Right ventricle myocardium superior (tissue), 1 donor: ENCODE measurements around the gene MAPKBP1. TPM values are rescaled to one million over a fixed set of nuclear protein-coding genes. Genes with fewer than 3 reads are reported as not detected.

Experiments used
- ATAC-seq: fragments of 200-7000 bp; cut with Tn5 transposase; one replicate; pipeline ENCODE4 v1.9.1; 2020; ENCODE audit warnings: mild to moderate bottlenecking; ENCODE audit not compliant: poor library complexity
- DNase-seq: peaks from one replicate; pipeline ENCODE4 v3.0.0-alpha.2; 2020
- intact Hi-C: fragments of 100-400 bp; cut with DNase I; formaldehyde crosslinking; loops from one replicate; pipeline ENCODE4 v1.11.2; 2022
- total RNA-seq: library from RNA; stranded (reverse); fragmentation: NEBNext Ultra II Directional; extraction: Animal tissue kit (Norgen Biotek cat#: 25700); gene quantifications from one replicate; pipeline ENCODE4 v1.2.1, GENCODE V29; 2021
- donor health status: DM: no; HTN: yes; CAD: no; lungs with severe emphysema.

Gene MAPKBP1
- total RNA-seq, 1 donor from 2014 or later = 15.1 TPM

DNA sequence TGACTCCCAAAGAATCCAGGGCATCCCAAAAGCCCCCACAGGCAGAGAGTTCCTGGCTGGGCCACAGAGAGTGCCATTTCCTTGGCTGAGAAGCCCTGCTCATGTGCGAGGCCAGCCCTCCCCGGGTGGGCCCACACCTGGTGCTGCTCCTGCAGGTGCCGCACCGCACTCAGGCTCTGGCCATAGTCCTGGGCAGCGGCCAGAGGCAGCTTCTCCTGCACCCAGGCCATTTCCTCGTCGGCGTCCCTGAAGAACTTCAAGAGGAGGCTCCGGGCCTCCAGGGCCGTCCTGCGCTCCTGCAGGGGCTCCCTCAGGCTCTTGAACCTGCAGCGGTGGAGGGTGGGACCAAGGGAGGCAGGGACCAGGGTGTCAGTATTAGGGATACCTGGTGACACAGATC lies 82.4 kb downstream of the MAPKBP1 start:
- DNase-seq = no peak
- intact Hi-C loops = no loop called here
- ATAC-seq = no peak

DNA sequence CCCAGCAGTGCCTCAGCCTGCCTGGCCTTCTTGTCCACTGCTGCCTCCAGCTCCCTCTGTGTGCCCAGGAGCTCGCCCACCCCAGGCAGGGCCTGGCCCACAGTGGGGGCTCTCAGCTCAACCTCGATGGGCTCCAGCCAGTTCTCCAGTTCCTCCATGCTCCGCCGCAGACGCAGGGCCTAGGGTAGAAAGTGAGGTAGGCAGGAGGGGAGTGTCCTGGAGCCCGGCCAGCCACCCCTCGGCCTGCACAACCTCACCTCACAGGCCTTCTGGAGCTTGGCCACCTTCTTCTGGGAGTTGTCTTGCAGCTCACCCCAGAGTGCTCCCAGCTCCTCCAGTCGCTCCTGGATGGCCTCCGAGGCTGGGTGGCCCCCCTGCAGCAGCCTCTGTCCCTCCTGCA lies 83.0 kb downstream of the MAPKBP1 start:
- DNase-seq = no peak
- ATAC-seq = no peak
- intact Hi-C loops = no loop called here

DNA sequence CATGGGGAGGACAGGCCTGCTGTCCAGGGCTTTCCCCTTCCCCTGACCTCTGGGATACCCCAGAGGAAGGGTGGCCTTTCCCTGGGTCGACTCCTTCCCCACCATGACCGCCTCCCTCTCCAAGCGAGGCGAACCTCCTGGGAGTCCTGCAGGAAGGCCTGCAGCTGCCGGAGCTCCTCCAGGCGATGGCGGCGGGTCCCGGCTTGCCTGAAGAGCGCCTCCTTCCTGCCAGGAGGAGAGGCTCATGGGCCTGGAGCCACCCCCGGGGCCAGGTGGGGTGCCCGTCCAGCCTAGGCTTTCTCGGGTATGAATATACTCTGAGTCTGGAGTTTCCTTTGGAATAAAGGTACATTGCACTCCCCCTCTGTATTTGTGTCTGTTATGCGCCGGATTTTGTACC lies 84.5 kb downstream of the MAPKBP1 start:
- DNase-seq = no peak
- intact Hi-C loops = no loop called here
- ATAC-seq = no peak

DNA sequence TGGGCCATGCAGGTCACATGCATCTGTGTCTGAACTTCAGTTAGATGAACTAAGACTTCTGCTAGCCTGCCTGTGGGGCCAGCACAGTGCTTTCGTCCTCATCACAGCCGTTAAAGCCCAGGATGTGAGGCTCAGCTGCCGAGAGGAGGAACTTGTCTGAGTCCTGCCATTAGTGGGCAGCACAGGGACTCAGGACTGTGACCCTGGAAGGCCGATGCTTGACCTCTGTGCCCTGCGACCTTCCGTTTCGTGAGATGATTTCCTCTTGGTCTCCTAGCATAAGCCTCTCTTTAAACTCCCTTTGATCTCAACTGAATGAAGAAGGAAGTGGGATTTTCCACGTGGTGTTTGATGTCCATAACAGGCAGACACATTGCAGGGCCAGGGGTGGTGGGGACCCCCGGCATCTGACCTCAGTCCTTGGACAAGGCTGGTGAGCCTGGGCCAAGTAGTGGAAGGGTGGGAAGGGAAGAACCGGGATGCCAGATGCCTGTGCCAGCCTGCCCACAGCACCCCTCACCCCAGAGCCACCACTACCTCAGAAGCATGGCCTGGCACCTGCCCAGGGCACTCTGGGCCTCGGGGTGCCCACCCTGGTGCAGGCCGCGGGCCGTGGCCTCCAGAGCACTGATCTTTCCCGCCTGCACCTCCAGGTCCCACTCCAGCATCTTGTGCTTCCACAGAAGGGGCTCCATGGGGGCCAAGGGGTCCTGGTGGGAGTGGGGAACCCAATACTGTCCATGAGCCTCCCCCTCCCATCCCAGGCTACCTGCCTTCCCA lies 86.0 kb downstream of the MAPKBP1 start:
- intact Hi-C loops = no loop called here
- ATAC-seq = no peak
- no peak for DNase-seq

DNA sequence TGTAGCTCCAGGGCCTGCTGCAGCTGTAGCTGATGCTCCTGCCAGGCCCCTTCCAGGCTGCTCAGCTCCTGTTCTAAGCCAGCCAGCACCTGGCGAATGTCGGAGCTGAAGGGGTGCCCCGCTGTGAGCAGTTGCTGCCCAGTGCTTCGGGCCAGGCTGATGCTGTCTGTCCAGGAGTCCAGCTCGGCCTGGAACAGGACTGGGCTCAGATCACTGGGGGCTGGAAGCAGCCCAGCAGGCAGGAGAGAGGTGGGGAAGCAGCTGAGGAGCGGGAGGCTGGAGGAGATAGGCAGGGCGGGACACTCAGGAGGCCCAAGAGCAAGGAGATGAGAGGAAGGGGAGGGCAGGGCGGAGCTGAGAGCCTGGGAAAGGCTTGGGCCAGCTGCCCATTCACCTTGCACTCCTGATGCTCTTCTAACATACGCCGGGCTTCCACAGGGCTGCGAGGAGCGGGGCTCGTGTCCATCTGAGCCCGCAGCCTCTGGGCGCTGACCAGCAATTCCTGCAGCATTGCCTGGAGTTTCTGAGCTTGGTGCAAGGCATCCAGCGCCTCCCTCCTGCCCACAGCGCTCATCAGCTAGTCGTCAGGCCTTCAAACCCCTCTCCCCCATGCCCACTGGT lies 87.6 kb downstream of the MAPKBP1 start:
- ATAC-seq (no peak), DNase-seq (no peak)
- intact Hi-C loops = no loop called here

DNA sequence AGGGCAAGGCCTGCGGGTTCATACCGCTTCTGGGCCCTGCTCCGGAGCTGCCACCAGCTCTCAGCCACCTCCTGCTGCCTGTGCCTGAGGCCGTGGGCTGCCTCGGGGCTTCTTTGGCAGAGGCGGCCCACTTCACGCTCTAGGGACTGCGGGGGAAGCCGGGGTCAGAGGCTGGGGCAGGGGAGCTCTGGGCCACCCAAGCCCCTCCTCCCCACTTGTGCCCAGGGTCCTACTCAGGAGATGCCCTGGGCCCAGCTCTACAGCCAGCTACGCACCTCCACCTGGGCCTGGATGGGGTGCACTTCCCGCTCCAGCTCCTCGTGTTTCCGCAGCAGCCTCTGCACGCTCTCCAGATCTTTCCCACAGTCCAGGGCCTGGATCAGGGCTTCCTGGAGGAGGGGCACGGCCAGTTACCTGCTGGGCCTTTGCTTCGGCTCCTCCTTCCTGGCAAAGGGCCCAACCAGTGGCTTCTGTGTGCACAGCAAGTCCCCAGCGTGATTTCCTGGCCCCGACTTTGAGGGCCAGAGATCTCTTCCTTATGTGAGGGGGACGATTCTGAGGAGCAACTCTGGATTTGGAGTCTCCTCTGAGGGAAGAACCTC lies 88.3 kb downstream of the MAPKBP1 start:
- DNase-seq (no peak), ATAC-seq (no peak)
- intact Hi-C loops = no loop called here

DNA sequence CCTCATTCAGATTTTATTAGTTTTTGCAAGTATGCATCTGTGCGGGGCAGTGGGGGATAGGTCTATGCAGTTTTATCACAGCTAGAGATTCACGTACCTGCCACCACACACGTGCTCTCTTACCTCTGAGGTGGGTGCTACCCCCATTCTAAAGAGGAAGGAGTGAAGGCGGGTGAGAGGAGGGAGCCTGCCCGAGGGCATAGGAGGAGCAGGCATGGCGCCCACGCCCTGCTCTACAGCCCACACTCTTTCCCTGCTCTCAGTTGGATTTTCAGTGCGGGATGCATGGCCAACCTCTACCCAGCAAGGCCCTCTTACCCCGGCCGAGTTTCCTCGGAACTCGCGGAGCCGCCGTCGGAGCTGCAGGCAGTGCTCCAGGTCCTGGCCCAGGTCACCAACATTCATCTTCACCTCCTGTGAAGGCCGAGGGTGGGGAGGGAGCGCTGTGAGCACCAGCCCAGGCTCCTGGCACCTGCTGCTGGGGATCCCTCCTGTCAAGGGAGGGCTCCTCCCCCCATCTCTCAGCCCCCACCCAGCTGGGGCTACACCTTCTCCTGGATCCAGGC lies 91.3 kb downstream of the MAPKBP1 start:
- intact Hi-C loops = no loop called here
- DNase-seq = no peak
- no peak for ATAC-seq

DNA sequence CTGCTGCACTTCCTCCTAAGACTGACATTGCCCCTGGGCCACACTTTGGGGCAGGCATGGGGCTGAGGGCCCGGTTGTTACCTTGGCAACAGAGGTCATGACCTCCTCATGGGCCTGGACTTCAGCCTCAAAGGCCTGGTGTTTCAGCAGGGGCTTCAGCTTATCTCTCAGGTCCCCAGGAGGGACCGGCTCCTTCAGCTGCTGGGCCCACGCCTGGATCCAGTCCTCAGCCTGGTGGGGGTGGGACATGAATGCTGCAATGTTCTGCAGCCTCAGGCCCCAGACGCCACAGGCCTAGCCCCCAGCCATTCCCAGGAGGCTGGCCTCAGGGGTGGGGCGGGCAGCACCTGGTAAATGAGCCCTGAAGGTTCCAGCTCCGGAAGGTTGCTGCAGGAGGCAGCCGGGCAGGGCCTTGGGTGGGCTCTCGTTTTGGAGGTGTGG lies 92.0 kb downstream of the MAPKBP1 start:
- ATAC-seq (no peak), DNase-seq (no peak)
- intact Hi-C loops = no loop called here

DNA sequence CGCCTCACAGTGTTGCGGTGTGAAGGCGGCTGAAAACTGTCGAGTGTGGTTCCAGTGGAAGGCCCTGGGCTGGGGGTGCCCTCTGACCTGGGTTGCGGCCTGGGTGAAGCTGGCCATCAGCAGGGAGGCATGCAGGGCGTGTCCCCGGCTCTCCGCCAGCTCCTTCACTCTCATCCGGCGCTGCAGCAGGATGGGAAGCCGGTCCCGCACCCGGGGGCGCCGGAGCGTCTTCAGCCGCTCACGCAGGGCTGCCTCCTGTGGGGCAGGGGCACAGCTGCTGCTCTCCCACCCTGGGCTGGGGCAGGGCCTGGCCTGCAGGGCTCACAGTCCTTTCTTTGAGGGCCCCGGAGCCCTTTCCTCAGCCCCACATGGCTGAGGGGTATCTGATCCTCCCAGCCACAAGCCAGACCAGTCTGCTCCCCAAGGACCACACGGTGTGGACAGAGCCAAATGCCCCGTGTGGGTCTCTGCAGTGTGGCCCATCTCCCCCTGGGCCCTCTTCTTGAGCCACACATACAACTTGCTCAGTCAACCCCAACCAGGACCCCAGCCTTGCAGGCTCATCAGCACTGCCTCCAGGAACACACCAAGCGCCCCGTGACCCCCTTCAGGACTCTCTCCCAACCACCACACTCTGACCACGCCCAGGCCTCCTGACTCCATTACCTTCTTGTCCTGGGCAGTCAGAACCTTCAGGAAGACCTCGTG lies 92.7 kb downstream of the MAPKBP1 start:
- DNase-seq = no peak
- intact Hi-C loops = no loop called here
- ATAC-seq = no peak

DNA sequence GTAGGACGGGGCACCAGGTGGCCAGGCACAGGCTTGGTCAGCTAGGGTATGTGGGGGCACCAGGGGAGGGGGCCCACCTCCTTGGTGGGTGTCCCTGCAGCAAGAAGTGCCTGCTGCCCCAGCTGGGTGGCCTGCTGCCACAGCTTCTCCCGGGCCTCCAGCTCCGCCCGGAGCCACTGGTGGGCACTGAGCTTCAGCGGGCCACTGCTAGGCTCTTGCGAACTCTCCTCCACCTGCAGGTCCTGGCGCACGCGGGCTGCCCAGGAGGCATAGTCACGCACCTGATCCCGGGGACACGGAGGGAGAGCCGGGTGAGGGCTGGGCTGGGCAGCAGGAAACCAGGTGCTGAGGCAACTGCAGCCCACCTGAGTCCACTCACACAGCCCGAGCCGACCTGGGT lies 94.0 kb downstream of the MAPKBP1 start:
- DNase-seq (no peak), ATAC-seq (no peak)
- intact Hi-C loops = no loop called here

DNA sequence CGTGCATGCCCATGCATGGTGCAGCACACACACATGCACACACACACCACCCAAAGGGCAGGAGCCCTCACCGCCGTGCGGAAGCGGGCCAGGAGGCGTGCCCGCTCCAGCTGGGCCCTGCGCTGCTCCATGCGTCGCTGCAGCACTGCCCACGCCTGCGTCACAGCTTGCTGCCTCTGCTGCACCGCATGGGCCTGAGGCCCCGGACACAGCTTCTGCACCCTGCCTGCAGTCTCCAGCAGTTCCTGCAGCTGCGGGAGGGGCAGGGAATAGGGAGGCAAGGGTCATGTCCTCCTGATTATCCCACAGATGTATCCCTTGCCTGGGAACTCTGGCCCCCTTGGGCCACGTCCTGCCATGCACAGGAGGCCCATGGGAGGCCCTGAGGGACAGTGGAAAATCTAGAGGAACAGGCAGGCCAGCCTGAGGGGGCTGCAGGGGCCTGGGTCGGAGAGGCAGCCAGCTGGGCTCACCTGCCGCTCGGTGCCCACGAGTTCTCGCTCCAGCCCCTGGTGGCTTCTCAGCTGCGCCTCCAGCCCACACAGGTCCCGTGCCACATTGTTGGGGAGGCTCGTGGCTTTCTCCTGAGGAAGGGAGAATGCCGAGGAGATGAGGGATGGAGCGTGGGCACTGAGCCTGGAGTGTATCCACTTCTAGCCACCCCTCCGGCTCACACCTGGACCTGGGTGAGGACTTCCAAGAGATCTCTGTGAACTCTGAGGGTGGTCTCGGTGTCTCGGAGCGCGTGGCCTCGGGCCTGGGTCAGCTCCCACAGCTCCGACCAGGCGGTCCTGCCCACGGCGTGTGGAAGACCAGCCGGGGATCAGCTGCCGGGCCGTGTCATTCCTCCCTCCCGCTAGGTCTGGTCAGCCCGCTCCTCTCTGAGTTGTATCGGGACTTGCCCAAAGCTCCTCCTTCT lies 95.7 kb downstream of the MAPKBP1 start:
- intact Hi-C loops = no loop called here
- DNase-seq (no peak), ATAC-seq (no peak)

DNA sequence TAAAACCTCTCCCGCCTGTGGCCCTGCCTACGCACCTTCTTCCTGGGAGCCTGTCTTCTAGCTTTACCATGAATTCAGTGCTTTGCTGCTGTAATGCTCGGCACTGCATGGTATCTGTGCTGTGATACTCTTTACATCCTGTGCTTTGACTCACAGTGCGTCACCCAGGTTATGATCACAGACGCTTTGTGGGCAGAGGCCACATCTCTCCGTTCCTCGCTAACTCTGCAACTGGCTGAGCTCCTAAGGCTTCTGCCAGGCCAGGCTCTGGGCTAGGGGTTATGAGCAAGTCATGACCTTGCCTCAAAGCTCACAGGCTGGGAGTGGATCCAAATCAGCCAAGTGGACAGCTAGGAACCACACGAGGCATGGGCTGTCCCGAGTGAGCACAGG lies 96.4 kb downstream of the MAPKBP1 start:
- peak; percentile 80 for ATAC-seq
- intact Hi-C loops = no loop called here
- DNase-seq = peak; percentile 54

DNA sequence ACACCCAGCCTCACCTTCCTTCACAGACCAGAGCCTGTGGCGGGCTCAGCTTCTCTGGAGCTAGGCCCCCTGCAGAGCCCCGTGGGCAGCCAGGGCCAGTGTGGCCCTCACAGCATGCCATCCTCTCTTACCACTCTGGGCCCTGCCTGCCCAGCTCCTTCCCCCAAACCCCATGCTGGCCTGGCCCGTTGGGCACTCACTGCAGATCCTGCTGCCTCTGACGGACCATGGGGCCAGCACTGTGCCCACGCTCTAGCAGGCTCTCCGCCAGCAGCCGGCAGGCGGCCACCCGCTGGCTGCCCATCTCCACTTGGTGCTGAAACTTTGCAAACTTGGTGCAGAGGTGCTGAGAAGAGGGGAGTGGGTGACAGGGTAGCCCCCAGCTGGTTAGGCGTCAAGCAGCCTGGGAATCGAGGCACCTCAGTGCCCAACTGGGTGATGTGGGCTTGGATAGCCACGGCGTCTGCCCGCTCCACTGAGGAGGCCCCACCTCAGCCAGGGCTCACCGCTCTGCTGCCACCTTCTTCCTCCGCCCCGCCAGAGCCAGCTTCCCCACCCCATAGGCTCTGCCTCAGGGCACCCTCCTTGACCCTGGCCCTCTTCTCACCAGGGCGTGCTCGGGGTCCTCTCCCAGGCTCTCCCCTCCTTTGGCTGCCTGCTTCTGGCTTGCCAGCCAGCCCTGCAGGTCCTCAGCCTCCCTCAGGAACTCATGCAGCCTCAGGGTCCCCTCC lies 97.1 kb downstream of the MAPKBP1 start:
- intact Hi-C loops = no loop called here
- no peak for DNase-seq
- peak; percentile 11 for ATAC-seq

DNA sequence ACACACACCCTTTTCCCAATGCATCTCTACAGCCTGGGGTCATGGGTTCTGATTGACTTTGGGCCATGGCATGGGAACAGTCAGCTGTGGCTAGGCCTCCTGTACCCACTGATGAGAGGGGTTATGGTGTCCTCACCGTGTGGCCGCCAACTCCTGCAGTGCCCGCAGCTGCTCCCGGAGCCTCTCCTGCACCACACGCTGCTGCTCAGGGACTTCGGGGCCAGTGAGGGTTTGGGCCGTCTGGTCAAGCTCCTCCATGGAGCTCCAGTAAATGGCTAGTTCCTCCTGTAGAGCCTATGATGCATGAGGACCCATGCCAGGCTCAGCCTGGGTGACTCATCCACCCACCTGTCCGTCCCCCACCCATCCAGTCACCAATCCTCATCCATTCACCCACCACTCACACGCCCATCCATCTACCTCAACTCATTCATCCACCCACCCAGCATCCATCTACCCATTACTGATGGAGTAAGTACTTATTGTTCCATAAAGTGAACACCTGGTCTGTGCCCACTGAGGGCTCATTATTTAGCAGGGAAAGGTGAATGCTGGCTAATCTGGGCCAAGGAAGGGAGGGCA lies 98.0 kb downstream of the MAPKBP1 start:
- intact Hi-C loops = no loop called here
- ATAC-seq (no peak), DNase-seq (no peak)

DNA sequence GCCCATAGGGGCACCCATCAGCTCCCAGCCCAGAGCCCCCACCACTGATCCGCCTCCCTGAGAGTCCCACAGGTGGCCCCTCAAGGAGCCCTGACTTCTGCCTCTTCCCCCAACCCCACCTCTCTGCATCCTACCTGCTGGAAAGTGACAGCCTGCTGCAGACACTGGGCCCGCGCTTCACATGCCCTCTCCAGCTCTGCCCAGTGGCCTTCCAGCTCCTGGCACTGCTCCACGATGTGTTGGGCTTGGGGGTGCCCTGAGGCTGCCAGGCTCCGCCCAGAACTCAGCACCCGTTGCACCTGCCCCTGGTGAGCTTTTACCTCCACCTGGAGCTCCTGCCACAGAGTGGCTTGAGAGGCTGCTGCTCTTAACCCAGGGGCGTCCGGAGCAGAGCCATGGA lies 99.4 kb downstream of the MAPKBP1 start:
- intact Hi-C loops = no loop called here
- DNase-seq (no peak), ATAC-seq (no peak)

DNA sequence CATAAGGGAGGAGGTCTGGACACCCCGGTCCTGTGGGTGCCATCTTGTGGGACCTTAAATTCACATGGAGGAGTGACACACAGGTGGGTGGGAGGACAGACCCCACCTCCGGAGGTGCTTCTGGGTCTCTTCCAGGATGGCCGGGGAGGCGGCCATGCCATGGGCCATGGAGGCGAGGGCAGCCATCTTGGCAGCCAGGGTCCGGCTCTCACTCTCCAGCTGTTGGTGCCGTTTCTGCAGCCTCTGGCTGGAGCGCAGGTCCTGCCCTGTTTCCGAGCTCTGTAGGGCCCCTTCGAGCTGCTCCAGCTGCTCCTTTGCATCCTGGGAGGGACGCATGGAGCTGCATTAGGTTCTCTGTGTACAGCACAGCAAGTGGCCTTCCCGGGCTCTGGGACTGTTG lies 100.5 kb downstream of the MAPKBP1 start:
- intact Hi-C loops = no loop called here
- DNase-seq (no peak), ATAC-seq (no peak)

DNA sequence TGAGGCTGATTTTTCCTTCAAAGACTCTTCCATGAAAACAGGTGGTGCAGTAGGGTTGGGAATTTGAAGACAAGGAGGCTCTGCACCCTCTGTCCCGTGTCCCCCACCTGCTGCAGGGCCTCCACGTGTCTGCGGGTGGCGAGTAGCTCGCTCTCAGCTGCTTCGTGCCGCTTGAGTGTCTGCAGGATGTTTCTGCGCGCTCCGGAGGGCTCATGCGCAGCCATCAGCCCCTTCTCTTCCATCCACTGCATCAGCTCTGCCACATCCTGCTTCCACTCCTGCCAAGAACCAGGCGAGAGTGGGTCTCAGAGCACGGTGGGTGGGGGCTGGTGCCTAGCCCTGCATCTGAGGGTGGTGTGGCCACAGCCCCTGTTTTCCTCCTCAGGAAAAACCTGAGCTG lies 101.7 kb downstream of the MAPKBP1 start:
- intact Hi-C loops = no loop called here

More for the DNA sequence above, 101.7 kb downstream of the MAPKBP1 start:
- ATAC-seq = no peak
- DNase-seq = no peak
